ENCODE data around the gene ANKHD1. TPM values are rescaled to one million over a fixed set of nuclear protein-coding genes. Genes with fewer than 3 reads are reported as not detected.

Gene ANKHD1
- total RNA-seq, 3 donors from 2014 or later (not counting 1 experiment from before 2014, with no cell fraction given) = 225 to 239 (median 230) TPM

DNA sequence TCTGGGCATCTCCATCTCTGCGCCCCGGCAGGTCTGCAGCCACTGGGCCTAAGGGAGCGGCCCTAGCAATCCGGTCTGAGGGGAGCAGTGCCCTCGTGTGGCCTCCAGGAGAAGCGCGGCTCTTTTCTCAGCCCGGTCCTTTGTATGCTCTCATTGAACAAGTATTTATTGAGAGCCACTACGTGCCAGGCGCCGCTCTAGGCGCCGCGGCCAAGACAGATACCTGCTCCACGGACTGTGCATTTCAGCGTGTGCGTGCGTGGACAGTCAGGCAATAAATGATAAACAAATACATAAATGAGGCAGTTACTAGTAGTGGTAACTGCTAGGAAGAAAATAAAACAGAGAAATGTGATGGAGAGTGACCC, 43.9 kb upstream of the ANKHD1 start:
- peak overlapping the region in 1 of 2 donors; percentile 4 for H3K27ac Mint-ChIP-seq
- H3K4me1 Mint-ChIP-seq = peaks cover 7 to 8% of the 10 kb centered on the region in 2 donors
- no peaks in the 10 kb centered on the region for H3K36me3 Mint-ChIP-seq
- TF ChIP-seq, protein P1, sequence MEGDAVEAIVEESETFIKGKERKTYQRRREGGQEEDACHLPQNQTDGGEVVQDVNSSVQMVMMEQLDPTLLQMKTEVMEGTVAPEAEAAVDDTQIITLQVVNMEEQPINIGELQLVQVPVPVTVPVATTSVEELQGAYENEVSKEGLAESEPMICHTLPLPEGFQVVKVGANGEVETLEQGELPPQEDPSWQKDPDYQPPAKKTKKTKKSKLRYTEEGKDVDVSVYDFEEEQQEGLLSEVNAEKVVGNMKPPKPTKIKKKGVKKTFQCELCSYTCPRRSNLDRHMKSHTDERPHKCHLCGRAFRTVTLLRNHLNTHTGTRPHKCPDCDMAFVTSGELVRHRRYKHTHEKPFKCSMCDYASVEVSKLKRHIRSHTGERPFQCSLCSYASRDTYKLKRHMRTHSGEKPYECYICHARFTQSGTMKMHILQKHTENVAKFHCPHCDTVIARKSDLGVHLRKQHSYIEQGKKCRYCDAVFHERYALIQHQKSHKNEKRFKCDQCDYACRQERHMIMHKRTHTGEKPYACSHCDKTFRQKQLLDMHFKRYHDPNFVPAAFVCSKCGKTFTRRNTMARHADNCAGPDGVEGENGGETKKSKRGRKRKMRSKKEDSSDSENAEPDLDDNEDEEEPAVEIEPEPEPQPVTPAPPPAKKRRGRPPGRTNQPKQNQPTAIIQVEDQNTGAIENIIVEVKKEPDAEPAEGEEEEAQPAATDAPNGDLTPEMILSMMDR (IDR thresholded peaks at IDR 0.05) = peak; percentile 84
- H3K4me1 ChIP-seq (ENCODE audit: control insufficient read depth, insufficient read depth, low read length) = peaks cover 19% of the 10 kb centered on the region
- WGBS (ENCODE audit: insufficient coverage) = under 1% methylated on average over 18 of the region's 18 CpGs
- no peaks in the 10 kb centered on the region for H3K9me3 Mint-ChIP-seq
- intact Hi-C loops (cut with micrococcal nuclease) = no loop called here
- H3K4me3 ChIP-seq (ENCODE audit: low read length) = no peak overlapping the region
- ATAC-seq (peak; percentile 94 to 100 (median 99)), DNase-seq (peak; percentile 57 to 86)
- peaks cover 6% of the 10 kb centered on the region in 2 donors for H3K27me3 Mint-ChIP-seq (ENCODE audit: low read depth in 2 of 2)
- H3K27me3 ChIP-seq (ENCODE audit: control insufficient read depth, insufficient read depth, low read length) = no peaks in the 10 kb centered on the region
- no peak overlapping the region for H3K27ac ChIP-seq (ENCODE audit: low read length)
- peak overlapping the region; percentile 83 for H3K4me3 Mint-ChIP-seq
- H3K9me3 ChIP-seq (ENCODE audit: control insufficient read depth, insufficient read depth, low read length) = no peaks in the 10 kb centered on the region
- H3K36me3 ChIP-seq (ENCODE audit: control insufficient read depth, insufficient read depth, low read length) = no peaks in the 10 kb centered on the region

DNA sequence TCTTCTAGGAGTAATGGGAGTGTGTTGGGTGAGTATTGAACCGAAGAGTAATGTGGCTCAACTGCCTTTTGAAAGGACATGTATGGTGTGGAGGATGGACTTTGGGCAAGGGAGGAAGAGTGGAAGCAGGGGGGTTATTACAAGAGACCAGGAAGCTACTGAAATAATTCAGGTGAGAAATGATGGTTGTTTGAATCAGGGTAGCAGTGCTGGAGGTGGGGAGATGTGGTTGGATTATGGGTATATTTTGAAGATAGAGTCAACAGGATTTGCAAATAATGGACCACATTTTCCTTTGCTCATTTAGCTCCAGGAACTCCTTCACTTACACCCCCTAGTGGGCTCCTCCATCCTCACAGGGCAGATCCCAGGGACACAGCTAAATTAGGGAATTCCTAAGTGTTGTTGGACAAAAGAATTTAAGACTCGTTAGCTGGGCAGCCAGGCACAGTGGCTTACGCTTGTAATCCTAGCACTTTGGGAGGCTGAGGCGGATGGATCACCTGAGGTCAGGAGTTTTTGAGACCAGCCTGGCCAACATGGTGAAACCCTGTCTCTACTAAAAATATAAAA, 42.8 kb upstream of the ANKHD1 start:
- H3K27ac Mint-ChIP-seq = no peak overlapping the region
- TF ChIP-seq, protein P1 (IDR thresholded peaks at IDR 0.05) = no peak
- no peak overlapping the region for H3K4me3 Mint-ChIP-seq
- 94% methylated on average over 4 of the region's 4 CpGs for WGBS (ENCODE audit: insufficient coverage)
- Histone ChIP-seq H3K9me3 (ENCODE audit: control insufficient read depth, insufficient read depth, low read length) (no peaks in the 10 kb centered on the region), H3K4me1 (ENCODE audit: control insufficient read depth, insufficient read depth, low read length) (peaks cover 27% of the 10 kb centered on the region), H3K36me3 (ENCODE audit: control insufficient read depth, insufficient read depth, low read length) (no peaks in the 10 kb centered on the region), H3K27ac (ENCODE audit: low read length) (no peak overlapping the region), H3K4me3 (ENCODE audit: low read length) (no peak overlapping the region), H3K27me3 (ENCODE audit: control insufficient read depth, insufficient read depth, low read length) (no peaks in the 10 kb centered on the region)
- peaks cover 6% of the 10 kb centered on the region in 2 donors for H3K27me3 Mint-ChIP-seq (ENCODE audit: low read depth in 2 of 2)
- no peak for DNase-seq
- intact Hi-C loops (cut with micrococcal nuclease) = no loop called here
- no peaks in the 10 kb centered on the region for H3K9me3 Mint-ChIP-seq
- peaks cover 13 to 14% of the 10 kb centered on the region in 2 donors for H3K4me1 Mint-ChIP-seq
- no peak for ATAC-seq
- no peaks in the 10 kb centered on the region for H3K36me3 Mint-ChIP-seq

DNA sequence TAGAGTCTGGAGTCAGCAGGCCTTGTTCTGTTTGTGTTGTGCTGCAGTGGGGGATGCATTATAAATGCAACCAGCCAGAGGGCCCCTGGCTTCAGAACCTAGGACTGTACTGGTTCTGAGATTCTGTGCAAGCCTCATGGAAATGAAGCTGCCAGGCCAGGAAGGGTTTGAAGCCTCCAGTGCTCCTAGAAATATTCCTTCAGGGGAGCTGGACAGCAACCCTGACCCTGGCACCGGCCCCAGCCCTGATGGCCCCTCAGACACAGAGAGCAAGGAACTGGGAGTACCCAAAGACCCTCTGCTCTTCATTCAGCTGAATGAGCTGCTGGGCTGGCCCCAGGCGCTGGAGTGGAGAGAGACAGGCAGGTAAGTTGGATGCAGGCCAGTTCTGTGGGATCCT, 41.5 kb upstream of the ANKHD1 start, which contains the start of gene SLC4A9:
SLC4A9 (plus strand) TSS at position 94 of the 400 bp plus-strand sequence; CDS start at position 137, 43 bp downstream.
- Histone ChIP-seq H3K9me3 (ENCODE audit: control insufficient read depth, insufficient read depth, low read length) (no peaks in the 10 kb centered on the region), H3K27ac (ENCODE audit: low read length) (no peak within 1 kb of the TSS), H3K4me1 (ENCODE audit: control insufficient read depth, insufficient read depth, low read length) (peaks cover 27% of the 10 kb centered on the region), H3K27me3 (ENCODE audit: control insufficient read depth, insufficient read depth, low read length) (no peaks in the 10 kb centered on the region), H3K4me3 (ENCODE audit: low read length) (no peak within 1 kb of the TSS), H3K36me3 (ENCODE audit: control insufficient read depth, insufficient read depth, low read length) (no peaks in the 10 kb centered on the region)
- WGBS (ENCODE audit: insufficient coverage) = 80% methylated on average over 2 of the region's 2 CpGs
- Mint-ChIP-seq H3K4me1 (peaks cover 13 to 14% of the 10 kb centered on the region in 2 donors), H3K4me3 (no peak within 1 kb of the TSS), H3K27ac (no peak within 1 kb of the TSS), H3K27me3 (ENCODE audit: low read depth in 2 of 2) (peaks cover 6% of the 10 kb centered on the region in 2 donors), H3K36me3 (no peaks in the 10 kb centered on the region), H3K9me3 (no peaks in the 10 kb centered on the region)
- TF ChIP-seq, protein P1 (IDR thresholded peaks at IDR 0.05) = no peak
- ATAC-seq = no peak
- no peak for DNase-seq
- intact Hi-C loops (cut with micrococcal nuclease) = no loop called here

All from natural killer cell (primary cell).